LNCAP (cell line): ENCODE measurements around the gene CLASRP.

ENCODE experiments used
- CTCF ChIP-seq: fragments of 450-650 bp; IDR thresholded peaks from 2 replicates; pipeline ENCODE4 v1.5.1; 2017; ENCODE audit warnings: mild to moderate bottlenecking

Gene CLASRP

GRCh38 chr19:45038931-45039893, at the start of gene CLASRP:
Gene CLASRP (plus strand): TSS chr19:45039045. CDS start chr19:45040213, 1,168 bp downstream.
- TF ChIP-seq CTCF: no peak

- no peak for TF ChIP-seq CTCF
Observed at GRCh38 chr19:44990459-44990858, 48.4 kb upstream of the CLASRP start.

GRCh38 chr19:44990966-44991365, 47.9 kb upstream of the CLASRP start:
- no peak for TF ChIP-seq CTCF

- no peak for TF ChIP-seq CTCF
Observed at GRCh38 chr19:44992336-44993163, 46.3 kb upstream of the CLASRP start.

- TF ChIP-seq CTCF: no peak
Observed at GRCh38 chr19:44993526-44993925, 45.3 kb upstream of the CLASRP start.

- no peak for TF ChIP-seq CTCF
Observed at GRCh38 chr19:44993926-44994537, 44.8 kb upstream of the CLASRP start.

GRCh38 chr19:44998025-44998424, 40.8 kb upstream of the CLASRP start:
- no peak for TF ChIP-seq CTCF
